DND-41 (cell line): ENCODE data around the gene RNF217.

Experiments
- EZH2 ChIP-seq: IDR thresholded peaks from 3 replicates; pipeline ENCODE4 v1.6.1; 2012; ENCODE audit warnings: borderline replicate concordance, low read depth, mild to moderate bottlenecking, moderate library complexity, low read length, inconsistent platforms; ENCODE audit not compliant: severe bottlenecking
- TF ChIP-seq, protein P1 (sequence below): IDR thresholded peaks from 2 replicates; pipeline ENCODE4 v1.5.1; 2012; ENCODE audit warnings: borderline replicate concordance, low read length, moderate library complexity, mild to moderate bottlenecking; ENCODE audit not compliant: poor library complexity, severe bottlenecking; ENCODE audit errors: extremely low read depth

DNA sequence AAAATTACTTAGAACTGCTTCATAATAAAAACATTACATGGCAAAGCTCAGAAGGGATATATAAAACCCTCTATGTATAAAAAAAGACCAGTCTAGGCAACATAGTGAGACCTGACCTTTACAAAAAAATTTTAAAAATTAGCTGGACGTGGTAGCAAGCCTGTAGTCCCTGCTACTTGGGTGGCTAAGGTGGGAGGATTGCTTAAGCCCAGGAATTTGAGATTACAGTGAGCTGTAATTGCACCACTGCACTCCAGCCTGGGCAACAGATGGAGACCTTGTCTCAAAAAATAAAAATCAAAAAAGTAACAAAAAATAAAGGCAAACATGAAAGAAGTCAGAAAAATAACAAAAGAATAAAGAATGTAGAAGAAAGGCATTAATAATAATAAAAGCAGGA lies 169.8 kb downstream of the RNF217 start:
- TF ChIP-seq, protein P1, sequence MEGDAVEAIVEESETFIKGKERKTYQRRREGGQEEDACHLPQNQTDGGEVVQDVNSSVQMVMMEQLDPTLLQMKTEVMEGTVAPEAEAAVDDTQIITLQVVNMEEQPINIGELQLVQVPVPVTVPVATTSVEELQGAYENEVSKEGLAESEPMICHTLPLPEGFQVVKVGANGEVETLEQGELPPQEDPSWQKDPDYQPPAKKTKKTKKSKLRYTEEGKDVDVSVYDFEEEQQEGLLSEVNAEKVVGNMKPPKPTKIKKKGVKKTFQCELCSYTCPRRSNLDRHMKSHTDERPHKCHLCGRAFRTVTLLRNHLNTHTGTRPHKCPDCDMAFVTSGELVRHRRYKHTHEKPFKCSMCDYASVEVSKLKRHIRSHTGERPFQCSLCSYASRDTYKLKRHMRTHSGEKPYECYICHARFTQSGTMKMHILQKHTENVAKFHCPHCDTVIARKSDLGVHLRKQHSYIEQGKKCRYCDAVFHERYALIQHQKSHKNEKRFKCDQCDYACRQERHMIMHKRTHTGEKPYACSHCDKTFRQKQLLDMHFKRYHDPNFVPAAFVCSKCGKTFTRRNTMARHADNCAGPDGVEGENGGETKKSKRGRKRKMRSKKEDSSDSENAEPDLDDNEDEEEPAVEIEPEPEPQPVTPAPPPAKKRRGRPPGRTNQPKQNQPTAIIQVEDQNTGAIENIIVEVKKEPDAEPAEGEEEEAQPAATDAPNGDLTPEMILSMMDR: no peak
- no peak for TF ChIP-seq EZH2
